HUES6 (cell line): ENCODE measurements around the gene FRK.
"Not testable (repeated sequence)": the region's sequence is repeated elsewhere in the genome, so short reads cannot be mapped to it uniquely, and the experiment has no call there.

Experiments used
- H3K27ac ChIP-seq: 2 replicates; pipeline ENCODE4 v1.7.0; 2013; ENCODE audit warnings: low read depth, mild to moderate bottlenecking, low read length, inconsistent platforms
- H3K27me3 ChIP-seq: 2 replicates; pipeline ENCODE4 v1.6.1; 2013; ENCODE audit warnings: low read length; ENCODE audit not compliant: control insufficient read depth, insufficient read depth
- H3K36me3 ChIP-seq: 2 replicates; pipeline ENCODE4 v1.6.1; 2013; ENCODE audit warnings: low read length; ENCODE audit not compliant: control insufficient read depth, insufficient read depth
- H3K4me1 ChIP-seq: 2 replicates; pipeline ENCODE4 v1.6.1; 2013; ENCODE audit warnings: low read length; ENCODE audit not compliant: control insufficient read depth, insufficient read depth
- H3K4me3 ChIP-seq: 2 replicates; pipeline ENCODE4 v1.5.1; 2013; ENCODE audit warnings: low read depth, low read length
- H3K9ac ChIP-seq: one replicate; pipeline ENCODE4 v1.6.1; 2013; ENCODE audit warnings: mild to moderate bottlenecking, low read length
- H3K9me3 ChIP-seq: 2 replicates; pipeline ENCODE4 v1.6.1; 2013; ENCODE audit warnings: low read depth, low read length; ENCODE audit not compliant: control insufficient read depth, insufficient read depth

Gene FRK

DNA sequence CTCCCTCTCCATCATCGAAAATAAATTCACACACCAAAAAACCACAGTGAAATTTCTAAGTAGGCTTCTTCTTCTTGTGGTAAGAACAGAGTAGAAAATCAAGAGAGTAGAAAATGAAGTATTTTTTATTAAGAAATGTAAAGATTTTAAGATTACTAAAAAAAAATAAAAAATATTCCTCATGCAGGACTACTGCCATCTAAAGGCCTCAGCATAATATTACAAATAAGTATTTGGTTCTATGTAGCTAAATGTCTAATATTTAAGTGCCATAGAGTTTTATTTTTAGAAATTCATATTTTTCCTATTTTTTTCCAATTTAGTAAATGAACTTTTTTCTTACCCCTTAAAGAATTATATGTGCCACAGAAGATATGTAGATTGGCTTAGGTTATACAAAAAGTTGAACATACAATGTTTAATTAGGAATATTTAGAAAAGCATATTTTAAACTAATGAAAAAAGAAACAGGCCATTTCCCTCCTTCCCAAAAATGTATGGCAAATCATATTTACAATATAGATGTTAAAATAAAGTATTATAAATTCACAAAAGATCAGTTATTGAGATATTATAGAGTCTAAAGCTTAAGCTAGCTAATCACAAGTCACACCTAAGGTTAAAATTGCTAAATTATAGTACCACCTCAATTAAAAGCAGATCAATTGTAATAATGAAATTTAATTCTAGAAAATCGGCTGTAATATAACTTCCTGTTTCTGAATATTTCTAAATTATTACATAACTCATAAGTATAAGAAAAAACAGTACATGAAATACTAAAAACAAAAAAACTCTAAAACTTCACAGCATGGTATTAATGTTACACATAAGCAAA is 36.5 kb upstream of the FRK start:
- Histone ChIP-seq H3K9ac (no peak overlapping the region), H3K27me3 (no peaks in the 10 kb centered on the region), H3K36me3 (no peaks in the 10 kb centered on the region), H3K27ac (no peak overlapping the region), H3K4me1 (peaks cover 13% of the 10 kb centered on the region; the same call in 1 of the 2 replicates), H3K9me3 (peaks cover 15% of the 10 kb centered on the region), H3K4me3 (no peak overlapping the region)

DNA sequence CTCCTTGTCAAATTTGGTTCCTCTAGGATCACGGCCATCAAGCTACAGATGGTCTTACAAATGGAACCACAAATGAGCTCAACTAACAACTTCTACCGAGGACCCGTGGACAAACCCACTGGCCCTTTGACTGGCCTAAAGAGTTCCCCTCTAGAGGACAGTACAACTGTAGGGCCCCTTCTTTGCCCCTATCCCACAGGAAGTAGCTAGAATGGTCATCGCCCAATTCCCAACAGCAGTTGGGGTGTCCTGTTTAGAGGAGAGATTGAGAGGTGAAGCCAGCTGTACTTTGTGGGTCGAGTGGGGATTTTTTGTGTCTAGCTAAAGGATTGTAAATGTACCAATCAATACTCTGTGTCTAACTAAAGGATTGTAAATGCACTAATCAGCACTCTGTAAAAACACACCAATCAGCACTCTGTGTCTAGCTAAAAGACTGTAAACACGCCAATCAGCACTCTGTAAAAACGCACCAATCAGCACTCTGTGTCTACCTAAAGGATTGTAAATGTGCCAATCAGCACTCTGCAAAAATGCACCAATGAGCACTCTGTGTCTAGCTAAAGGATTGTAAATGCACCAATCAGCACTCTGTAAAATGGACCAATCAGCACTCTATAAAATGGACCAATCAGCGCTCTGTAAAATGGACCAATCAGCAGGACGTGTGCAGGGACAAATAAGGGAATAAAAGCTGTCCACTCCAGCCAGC is 35.5 kb upstream of the FRK start:
- not testable (repeated sequence) for H3K36me3 ChIP-seq, H3K4me3 ChIP-seq, H3K9ac ChIP-seq, H3K27me3 ChIP-seq, H3K4me1 ChIP-seq, H3K27ac ChIP-seq
- H3K9me3 ChIP-seq: peaks cover 15% of the 10 kb centered on the region

DNA sequence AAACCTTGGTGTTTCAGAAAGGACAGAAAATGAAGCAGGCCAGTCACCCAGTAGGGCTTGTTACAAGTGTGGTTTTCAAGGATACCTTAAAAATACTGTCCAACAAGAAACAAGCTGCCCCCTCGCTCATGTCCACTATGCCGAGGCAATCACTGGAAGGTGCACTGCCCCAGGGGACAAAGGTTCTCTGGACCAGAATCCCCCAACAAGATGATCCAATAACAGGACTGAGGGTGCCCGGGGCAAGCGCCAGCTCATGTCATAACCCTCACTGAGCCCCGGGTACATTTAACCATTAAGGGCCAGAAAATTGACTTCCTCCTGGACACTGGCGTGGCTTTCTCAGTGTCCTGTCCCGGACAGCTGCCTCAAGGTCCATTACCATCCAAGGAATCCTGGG is 33.4 kb upstream of the FRK start:
- H3K27ac ChIP-seq: no peak overlapping the region
- no peak overlapping the region for H3K9ac ChIP-seq
- H3K27me3 ChIP-seq: no peaks in the 10 kb centered on the region
- no peaks in the 10 kb centered on the region for H3K36me3 ChIP-seq
- no peak overlapping the region for H3K4me3 ChIP-seq
- H3K4me1 ChIP-seq: no peaks in the 10 kb centered on the region
- H3K9me3 ChIP-seq: peaks cover 18% of the 10 kb centered on the region

DNA sequence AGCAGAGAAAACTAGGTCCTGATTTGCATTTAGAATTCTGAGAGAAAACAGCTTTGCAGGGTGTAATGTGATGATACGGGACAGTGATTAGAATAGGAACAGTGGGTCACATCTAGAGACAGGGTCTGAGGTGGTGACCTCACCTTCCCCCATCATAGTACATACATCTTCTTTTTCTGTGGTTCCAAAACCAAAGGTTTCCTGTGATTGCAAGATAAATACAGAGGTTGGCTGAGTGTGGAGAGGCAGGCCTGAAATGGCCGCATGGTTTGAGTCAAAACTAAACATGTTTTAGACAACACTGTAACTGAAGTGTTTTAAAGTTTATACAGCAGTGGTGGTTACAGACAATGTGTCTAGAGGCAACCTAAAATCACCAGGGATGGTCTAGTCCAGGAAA is 29.6 kb upstream of the FRK start:
- H3K27me3 ChIP-seq: no peaks in the 10 kb centered on the region
- H3K9ac ChIP-seq: no peak overlapping the region
- H3K4me1 ChIP-seq: no peaks in the 10 kb centered on the region
- no peaks in the 10 kb centered on the region for H3K36me3 ChIP-seq
- H3K27ac ChIP-seq: no peak overlapping the region
- H3K4me3 ChIP-seq: no peak overlapping the region
- H3K9me3 ChIP-seq: 0 out of 2 replicates have a peak, but pooled peaks cover 2% of the 10 kb centered on the region

DNA sequence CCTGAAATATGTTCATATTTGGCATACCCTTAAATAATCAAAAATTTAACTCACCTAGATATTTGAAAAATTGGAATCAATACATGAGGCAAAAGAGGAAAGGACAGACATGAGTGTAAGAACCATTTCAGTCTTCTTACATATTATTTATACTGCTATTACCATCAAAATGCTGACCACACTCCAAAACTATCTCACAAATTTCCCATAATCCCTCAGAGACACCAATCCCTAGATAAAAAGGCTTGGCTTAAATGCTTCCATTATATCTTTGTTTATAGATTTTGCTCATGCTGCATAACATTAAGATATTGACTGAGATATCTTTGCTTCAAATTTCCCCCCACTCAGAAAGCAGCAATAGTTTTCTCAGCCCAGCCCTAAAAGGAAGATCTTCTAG is 28.3 kb upstream of the FRK start:
- no peak overlapping the region for H3K9ac ChIP-seq
- H3K9me3 ChIP-seq: 0 out of 2 replicates have a peak, but pooled peaks cover 2% of the 10 kb centered on the region
- H3K4me1 ChIP-seq: no peaks in the 10 kb centered on the region
- H3K4me3 ChIP-seq: no peak overlapping the region
- no peaks in the 10 kb centered on the region for H3K27me3 ChIP-seq
- H3K27ac ChIP-seq: no peak overlapping the region
- H3K36me3 ChIP-seq: no peaks in the 10 kb centered on the region

DNA sequence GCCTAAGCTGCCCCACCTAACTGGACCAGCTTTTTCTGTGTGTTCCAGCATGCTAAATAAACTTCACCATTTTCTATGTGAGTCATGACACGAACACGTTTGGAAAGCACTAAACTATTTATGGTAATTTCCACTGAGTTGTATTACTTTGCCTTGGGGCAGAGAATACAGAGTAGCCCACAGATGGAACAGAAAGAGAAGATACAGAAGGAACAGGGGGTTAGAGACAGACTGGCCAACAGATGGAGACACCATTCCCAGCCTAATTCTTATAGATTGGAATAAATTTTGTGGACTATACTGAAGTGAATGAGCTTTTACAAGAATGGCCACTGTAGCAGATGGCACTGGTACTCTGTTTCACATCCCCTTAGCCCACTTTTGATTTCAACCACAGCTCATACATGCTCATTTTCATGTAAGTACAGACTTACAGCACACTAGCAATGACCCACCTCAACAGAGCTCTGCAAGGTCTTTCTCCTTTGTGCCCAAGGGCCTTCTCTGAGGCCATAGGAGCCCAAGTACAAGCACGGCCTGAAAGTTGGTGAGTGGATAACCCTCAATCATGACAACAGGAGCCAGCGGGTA is 26.8 kb upstream of the FRK start:
- H3K4me3 ChIP-seq: no peak overlapping the region
- no peaks in the 10 kb centered on the region for H3K36me3 ChIP-seq
- 0 out of 2 replicates have a peak, but pooled peaks cover 2% of the 10 kb centered on the region for H3K9me3 ChIP-seq
- no peak overlapping the region for H3K9ac ChIP-seq
- no peak overlapping the region for H3K27ac ChIP-seq
- H3K27me3 ChIP-seq: no peaks in the 10 kb centered on the region
- H3K4me1 ChIP-seq: no peaks in the 10 kb centered on the region

DNA sequence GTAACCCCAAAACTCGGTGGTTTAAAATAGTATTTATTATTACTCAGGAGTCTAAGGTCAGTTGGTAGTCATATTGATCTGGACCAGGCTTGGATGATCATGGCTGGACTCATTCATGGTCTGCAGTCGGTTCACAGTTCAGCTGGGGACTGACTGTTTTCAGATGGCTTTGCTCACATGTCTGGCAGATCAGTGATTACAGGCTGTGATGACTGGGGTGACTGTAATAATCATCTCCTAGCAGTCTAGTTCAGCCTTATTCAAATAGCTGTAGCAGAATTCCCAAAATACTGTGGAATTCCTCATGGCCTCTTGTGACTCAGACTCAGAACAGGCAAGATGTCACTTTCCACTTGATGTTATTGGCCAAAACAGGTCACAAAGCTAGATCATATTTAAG is 23.6 kb upstream of the FRK start:
- Histone ChIP-seq H3K4me3 (no peak overlapping the region), H3K36me3 (no peaks in the 10 kb centered on the region), H3K4me1 (no peaks in the 10 kb centered on the region), H3K9me3 (no peaks in the 10 kb centered on the region), H3K27ac (no peak overlapping the region), H3K9ac (no peak overlapping the region), H3K27me3 (no peaks in the 10 kb centered on the region)

DNA sequence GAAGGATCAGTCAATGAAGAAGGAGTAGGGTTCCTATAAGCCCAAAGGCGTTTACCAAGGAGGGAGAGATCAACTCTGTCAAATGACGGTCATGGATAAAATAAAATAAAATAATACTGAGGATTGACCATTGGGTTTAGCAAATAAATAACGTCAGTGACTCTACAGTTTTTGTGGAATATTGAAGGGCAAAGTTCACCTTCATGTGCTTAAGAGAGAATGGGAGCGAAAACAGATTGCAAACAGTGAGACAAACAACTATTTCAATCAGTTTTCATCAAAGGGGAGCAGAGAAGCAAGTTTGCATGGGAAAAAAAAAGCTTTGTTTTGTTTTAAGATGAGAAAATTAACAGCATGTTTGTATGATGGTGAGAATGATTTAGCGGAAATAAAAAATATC is 22.4 kb upstream of the FRK start:
- no peaks in the 10 kb centered on the region for H3K36me3 ChIP-seq
- H3K9me3 ChIP-seq: no peaks in the 10 kb centered on the region
- H3K9ac ChIP-seq: no peak overlapping the region
- no peak overlapping the region for H3K4me3 ChIP-seq
- no peak overlapping the region for H3K27ac ChIP-seq
- no peaks in the 10 kb centered on the region for H3K27me3 ChIP-seq
- no peaks in the 10 kb centered on the region for H3K4me1 ChIP-seq

DNA sequence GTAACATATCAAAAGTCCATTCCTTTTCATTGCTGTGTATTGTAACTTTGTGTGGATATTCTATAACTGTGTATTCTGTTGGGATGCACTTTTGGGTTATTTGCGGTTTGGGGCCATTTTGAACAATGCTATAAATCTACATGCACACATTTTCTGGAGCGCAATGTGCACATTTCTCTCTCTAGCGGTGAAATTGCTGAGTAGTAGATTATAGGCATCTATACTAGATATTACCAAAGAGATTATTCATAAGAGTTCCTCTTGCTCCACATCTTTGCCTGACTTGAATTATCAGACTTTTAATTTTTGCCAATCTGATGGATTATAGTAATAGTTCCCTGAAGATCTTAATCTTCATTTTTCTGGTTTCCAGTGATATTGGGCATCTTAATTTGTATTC is 18.3 kb upstream of the FRK start:
- Histone ChIP-seq H3K36me3 (no peaks in the 10 kb centered on the region), H3K9ac (no peak overlapping the region), H3K27ac (no peak overlapping the region), H3K27me3 (no peaks in the 10 kb centered on the region), H3K4me1 (0 out of 2 replicates have a peak, but pooled peaks cover 3% of the 10 kb centered on the region), H3K9me3 (no peaks in the 10 kb centered on the region), H3K4me3 (no peak overlapping the region)

DNA sequence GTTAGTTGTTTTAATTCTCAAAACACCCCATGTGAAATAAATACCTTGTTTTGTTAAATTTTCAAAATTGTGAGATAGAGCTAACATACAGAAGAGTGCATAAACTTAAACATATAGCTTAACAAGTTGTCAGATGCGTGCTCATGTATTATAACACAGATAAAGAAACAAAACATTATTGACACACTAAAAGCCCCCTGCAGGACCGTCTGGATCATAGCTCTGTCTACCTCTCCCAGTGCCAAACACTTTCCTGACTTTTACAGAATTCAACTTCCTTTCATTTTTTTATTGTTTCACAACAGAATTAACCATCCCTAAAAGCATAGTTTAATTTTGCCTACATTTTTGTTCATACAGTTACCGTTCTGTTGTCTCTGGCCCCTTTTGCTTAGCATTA is 17.8 kb upstream of the FRK start:
- Histone ChIP-seq H3K27me3 (no peaks in the 10 kb centered on the region), H3K9me3 (no peaks in the 10 kb centered on the region), H3K27ac (no peak overlapping the region), H3K36me3 (no peaks in the 10 kb centered on the region), H3K4me3 (no peak overlapping the region), H3K4me1 (0 out of 2 replicates have a peak, but pooled peaks cover 3% of the 10 kb centered on the region), H3K9ac (no peak overlapping the region)
